Right atrium auricular region (tissue), 2 donors: ENCODE data around the gene PLCL1. TPM values are rescaled to one million over a fixed set of nuclear protein-coding genes. Genes with fewer than 3 reads are reported as not detected.
"Not testable (repeated sequence)": the region's sequence is repeated elsewhere in the genome, so short reads cannot be mapped to it uniquely, and the experiment has no call there.

Source experiments
- DNase-seq: peaks from one replicate; pipeline ENCODE4 v3.0.0-alpha.2; 2019; ENCODE audit warnings: low spot score
- H3K27ac ChIP-seq, 2 donors: fragments of 200-600 bp; sonication (generic); 1 replicate in 1 of 2; 2 replicates in 1 of 2; pipeline ENCODE4 v1.5.1; 2016 to 2019
- H3K27me3 ChIP-seq, 2 donors: fragments of 200-600 bp; sonication (generic); one replicate each; pipeline versions ENCODE4 v1.5.1 to v1.6.0; 2017 to 2019
- H3K36me3 ChIP-seq: fragments of 200-600 bp; sonication (generic); one replicate; pipeline ENCODE4 v1.5.1; 2016
- H3K4me1 ChIP-seq, 2 donors: fragments of 200-600 bp; sonication (generic); one replicate each; pipeline versions ENCODE4 v1.5.1 to v1.6.0; 2017 to 2019
- H3K4me3 ChIP-seq, 2 donors: fragments of 200-600 bp; sonication (generic); 1 replicate in 1 of 2; 2 replicates in 1 of 2; pipeline ENCODE4 v1.5.1; 2017 to 2019; ENCODE audit warnings: mild to moderate bottlenecking in 1 of 2, moderate library complexity in 1 of 2
- H3K9me3 ChIP-seq, 2 donors: fragments of 200-600 bp; sonication (generic); one replicate each; pipeline ENCODE4 v1.5.1; 2019
- total RNA-seq, 2 donors: library from RNA; depleted of rRNA; stranded (reverse); fragments of >200 nt; gene quantifications; one replicate each; pipeline ENCODE4 v1.1.0, GENCODE V29; 2016
- TF ChIP-seq, protein P1 (sequence below), 2 donors: fragments of 200-600 bp; sonication (generic); IDR thresholded peaks; one replicate each; pipeline ENCODE4 v1.5.1; 2019; ENCODE audit warnings: antibody characterized with exemption in 2 of 2

Gene PLCL1
- total RNA-seq, 2 donors from 2014 or later = 26.8 to 32.0 TPM

DNA sequence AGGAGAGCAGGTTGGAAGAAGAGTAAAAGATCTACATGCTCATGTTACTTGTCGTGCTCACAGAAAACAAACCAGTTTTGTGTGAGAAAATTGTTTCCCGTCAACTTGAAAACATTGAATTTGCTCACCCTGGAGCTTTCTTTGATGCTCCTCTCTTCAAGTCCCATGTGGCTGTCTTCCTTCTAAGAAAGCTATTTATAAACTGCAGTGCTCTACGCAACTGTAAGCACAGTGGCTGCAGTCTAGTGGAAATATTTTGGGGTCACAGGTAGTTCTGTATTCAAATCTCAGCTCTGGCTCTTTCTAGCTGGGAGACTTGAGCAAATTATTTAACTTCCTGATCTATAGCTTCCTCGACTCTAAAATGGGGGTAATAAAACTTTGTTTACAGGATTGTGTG is 211.8 kb downstream of the PLCL1 start:
- TF ChIP-seq, protein P1, sequence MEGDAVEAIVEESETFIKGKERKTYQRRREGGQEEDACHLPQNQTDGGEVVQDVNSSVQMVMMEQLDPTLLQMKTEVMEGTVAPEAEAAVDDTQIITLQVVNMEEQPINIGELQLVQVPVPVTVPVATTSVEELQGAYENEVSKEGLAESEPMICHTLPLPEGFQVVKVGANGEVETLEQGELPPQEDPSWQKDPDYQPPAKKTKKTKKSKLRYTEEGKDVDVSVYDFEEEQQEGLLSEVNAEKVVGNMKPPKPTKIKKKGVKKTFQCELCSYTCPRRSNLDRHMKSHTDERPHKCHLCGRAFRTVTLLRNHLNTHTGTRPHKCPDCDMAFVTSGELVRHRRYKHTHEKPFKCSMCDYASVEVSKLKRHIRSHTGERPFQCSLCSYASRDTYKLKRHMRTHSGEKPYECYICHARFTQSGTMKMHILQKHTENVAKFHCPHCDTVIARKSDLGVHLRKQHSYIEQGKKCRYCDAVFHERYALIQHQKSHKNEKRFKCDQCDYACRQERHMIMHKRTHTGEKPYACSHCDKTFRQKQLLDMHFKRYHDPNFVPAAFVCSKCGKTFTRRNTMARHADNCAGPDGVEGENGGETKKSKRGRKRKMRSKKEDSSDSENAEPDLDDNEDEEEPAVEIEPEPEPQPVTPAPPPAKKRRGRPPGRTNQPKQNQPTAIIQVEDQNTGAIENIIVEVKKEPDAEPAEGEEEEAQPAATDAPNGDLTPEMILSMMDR (IDR thresholded peaks at IDR 0.05) = no peak
- Histone ChIP-seq H3K27me3 (no peaks in the 10 kb centered on the region), H3K4me1 (no peaks in the 10 kb centered on the region), H3K9me3 (peaks cover 0 to 11% of the 10 kb centered on the region in 2 donors), H3K27ac (no peak overlapping the region), H3K4me3 (no peak overlapping the region), H3K36me3 (no peaks in the 10 kb centered on the region)
- no peak for DNase-seq

DNA sequence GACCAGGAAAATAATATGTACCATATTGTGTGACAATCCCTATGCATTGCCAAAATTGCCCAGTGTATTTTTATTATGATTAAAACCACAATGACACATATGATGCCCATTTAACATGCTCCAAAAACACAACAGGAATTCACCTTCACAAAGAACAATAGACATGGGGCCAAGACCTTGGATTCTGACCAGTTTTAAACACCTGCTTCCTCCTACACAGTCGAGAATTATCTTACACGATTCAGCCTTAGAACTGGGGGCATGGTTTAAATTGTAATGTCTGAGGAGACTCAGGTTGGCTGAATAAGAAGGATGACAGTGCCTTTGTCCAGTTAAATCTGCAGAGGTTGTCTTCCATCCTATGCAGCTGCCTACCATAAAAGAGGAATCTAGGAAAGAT is 212.7 kb downstream of the PLCL1 start:
- Histone ChIP-seq H3K27ac (no peak overlapping the region), H3K27me3 (no peaks in the 10 kb centered on the region), H3K4me3 (no peak overlapping the region), H3K9me3 (peaks cover 0 to 4% of the 10 kb centered on the region in 2 donors), H3K4me1 (no peaks in the 10 kb centered on the region), H3K36me3 (no peaks in the 10 kb centered on the region)
- no peak for DNase-seq
- TF ChIP-seq, protein P1 (IDR thresholded peaks at IDR 0.05) = no peak

DNA sequence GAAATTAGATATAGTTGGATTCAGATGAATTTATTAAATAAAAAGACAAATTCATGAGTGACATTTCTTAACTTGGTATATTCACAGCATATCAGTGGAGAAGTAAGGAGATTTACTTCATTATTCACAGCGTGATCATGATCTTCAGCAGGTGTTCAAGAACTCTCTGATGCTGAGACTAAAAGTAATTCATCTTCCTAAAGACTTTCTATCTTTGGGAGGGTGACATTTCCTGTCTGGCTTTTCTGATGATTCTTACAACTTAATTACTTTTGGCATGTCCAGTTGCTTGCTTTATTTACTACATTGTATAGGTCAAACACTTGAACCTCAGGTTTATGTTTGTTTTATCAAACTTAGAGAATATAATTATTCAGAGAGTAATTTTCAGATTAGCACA is 224.6 kb downstream of the PLCL1 start:
- no peaks in the 10 kb centered on the region for H3K27me3 ChIP-seq
- no peaks in the 10 kb centered on the region for H3K4me1 ChIP-seq
- H3K4me3 ChIP-seq = no peak overlapping the region
- TF ChIP-seq, protein P1 (IDR thresholded peaks at IDR 0.05) = no peak
- H3K27ac ChIP-seq = no peak overlapping the region
- H3K36me3 ChIP-seq = no peaks in the 10 kb centered on the region
- DNase-seq = no peak
- H3K9me3 ChIP-seq = no peaks in the 10 kb centered on the region

DNA sequence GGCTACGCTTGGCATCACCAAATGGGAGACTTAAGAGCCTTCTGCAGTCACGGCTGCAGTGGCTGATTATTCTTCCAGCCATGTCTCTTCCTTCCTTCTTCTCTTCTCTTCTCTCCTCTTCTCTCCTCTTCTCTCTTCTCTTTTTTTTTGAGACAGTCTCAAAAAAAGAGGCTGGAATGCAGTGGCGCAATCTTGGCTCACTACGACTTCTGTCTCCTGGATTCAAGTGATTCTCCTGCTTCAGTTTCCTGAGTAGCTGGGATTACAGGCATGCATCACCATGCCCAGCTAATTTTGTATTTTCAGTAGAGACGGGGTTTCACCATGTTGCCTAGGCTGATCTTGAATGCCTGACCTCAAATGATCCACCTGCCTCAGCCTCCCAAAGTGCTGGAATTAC is 225.2 kb downstream of the PLCL1 start:
- H3K27ac ChIP-seq, H3K9me3 ChIP-seq, H3K4me1 ChIP-seq, H3K36me3 ChIP-seq, H3K4me3 ChIP-seq, H3K27me3 ChIP-seq, DNase-seq: not testable (repeated sequence)

DNA sequence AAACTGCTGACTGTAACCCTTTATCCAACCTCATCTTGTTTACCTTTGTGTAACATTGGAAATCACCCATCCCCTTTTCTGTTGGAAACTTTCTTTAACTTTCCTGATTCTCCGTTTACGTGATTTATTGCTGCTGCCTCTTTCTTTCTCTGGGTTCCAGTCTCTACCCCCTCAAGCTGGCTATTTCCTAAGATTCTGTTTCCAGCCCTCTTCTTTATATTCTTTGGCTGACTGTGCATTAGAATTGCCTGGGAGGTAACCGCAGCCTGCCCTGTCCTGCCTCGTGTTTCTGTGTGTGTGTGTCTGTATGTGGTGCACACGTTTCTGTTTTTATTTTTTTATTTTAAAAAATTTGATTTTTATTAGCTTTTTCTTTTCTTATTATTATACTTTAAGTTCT is 229.2 kb downstream of the PLCL1 start:
- H3K27ac ChIP-seq = no peak overlapping the region
- no peaks in the 10 kb centered on the region for H3K27me3 ChIP-seq
- H3K9me3 ChIP-seq = no peaks in the 10 kb centered on the region
- H3K36me3 ChIP-seq = no peaks in the 10 kb centered on the region
- DNase-seq = no peak
- H3K4me3 ChIP-seq = no peak overlapping the region
- no peaks in the 10 kb centered on the region for H3K4me1 ChIP-seq
- TF ChIP-seq, protein P1 (IDR thresholded peaks at IDR 0.05) = no peak

DNA sequence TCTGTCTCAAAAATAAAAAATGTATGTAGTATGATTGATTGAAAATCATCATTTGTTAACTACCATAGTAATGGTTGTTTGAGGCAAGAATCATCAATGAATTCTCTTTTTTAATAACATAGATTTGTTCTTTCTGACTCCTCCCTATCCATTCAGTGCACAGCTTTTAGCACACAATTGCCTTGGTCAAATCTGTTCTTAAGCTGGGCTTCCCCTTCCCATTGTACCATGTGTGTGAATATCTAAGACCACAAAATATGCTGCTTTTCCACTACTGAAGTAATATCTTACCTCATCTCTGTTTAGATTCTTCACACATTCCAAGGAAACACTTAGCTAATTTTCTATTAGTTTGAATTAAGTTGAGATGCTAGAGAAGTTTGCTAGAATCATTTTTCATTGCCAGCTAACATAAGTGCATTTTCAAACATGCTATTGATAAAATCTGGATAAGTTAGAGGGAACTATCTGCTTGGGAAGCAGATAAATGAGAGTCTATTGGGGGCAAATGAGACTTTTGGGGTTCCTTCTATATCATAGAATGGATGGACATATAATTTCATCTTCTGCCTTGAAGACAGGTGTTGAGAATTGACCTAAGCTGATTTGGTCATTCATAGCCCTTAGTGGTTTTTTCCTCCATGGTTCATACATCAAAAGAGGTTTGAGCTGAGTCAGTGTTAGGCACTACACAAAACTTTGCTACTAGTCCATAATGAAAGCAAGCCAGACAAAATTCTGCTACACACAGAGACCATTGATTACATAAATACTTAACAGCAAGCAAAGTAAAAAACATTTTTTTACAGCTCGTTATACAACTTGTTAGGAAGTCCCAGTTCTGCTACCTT is 231.9 kb downstream of the PLCL1 start:
- H3K4me3 ChIP-seq = no peak overlapping the region
- H3K36me3 ChIP-seq = no peaks in the 10 kb centered on the region
- no peaks in the 10 kb centered on the region for H3K27me3 ChIP-seq
- no peaks in the 10 kb centered on the region for H3K4me1 ChIP-seq
- no peak overlapping the region for H3K27ac ChIP-seq
- TF ChIP-seq, protein P1 (IDR thresholded peaks at IDR 0.05) = no peak
- H3K9me3 ChIP-seq = no peaks in the 10 kb centered on the region
- DNase-seq = no peak
